ENCODE results near the gene ZNF385D. TPM values are rescaled to one million over a fixed set of nuclear protein-coding genes. Genes with fewer than 3 reads are reported as not detected.

ZNF385D gene
- total and polyA plus RNA-seq, 2 of the 13 experiments (the other 11 are each of a cell fraction or from before 2014, with no cell fraction given), result not detected

GRCh38 chr3:21620511-21621155 is 130.4 kb downstream of the ZNF385D start (continued):
- TF ChIP-seq RNF219 (CRISPR knock-in tag; IDR thresholded peaks at IDR 0.05) (no peak), YEATS2 (CRISPR knock-in tag; IDR thresholded peaks at IDR 0.05; ENCODE audit: borderline replicate concordance) (no peak), ZNF460 (CRISPR knock-in tag; IDR thresholded peaks at IDR 0.05; ENCODE audit: borderline replicate concordance) (no peak), ZNF576 (CRISPR knock-in tag; IDR thresholded peaks at IDR 0.05) (no peak), NFYB (CRISPR knock-in tag; IDR thresholded peaks at IDR 0.05) (no peak), RBAK (CRISPR knock-in tag; IDR thresholded peaks at IDR 0.05) (no peak), MTA3 (CRISPR knock-in tag; IDR thresholded peaks at IDR 0.05) (no peak)

- POLR2A ChIA-PET, result no interaction called here
- Histone ChIP-seq H3K9ac (ENCODE audit: insufficient read depth, low read depth, low read length) (no peak overlapping the region), H3K4me1 (ENCODE audit: insufficient read depth, low read length) (peaks cover 14% of the 10 kb centered on the region; the same call in 1 of the 2 replicates), H2AFZ (ENCODE audit: low read length) (no peak overlapping the region), H3K27me3 (ENCODE audit: control insufficient read depth in 1 of 2, insufficient read depth in 2 of 2, low read length in 2 of 2) (no peaks in the 10 kb centered on the region), H3K4me2 (ENCODE audit: low read depth, low read length) (no peak overlapping the region), H4K20me1 (ENCODE audit: insufficient read depth, low read length) (no peaks in the 10 kb centered on the region), H3K9me3 (ENCODE audit: low read length) (no peaks in the 10 kb centered on the region), H3K79me2 (ENCODE audit: insufficient read depth, low read length) (no peaks in the 10 kb centered on the region), H3K36me3 (replicated peaks in 1 of 2; ENCODE audit: control insufficient read depth in 1 of 2, insufficient read depth in 2 of 2, low read length in 2 of 2) (no peaks in the 10 kb centered on the region), H3K27ac (ENCODE audit: extremely low read length, insufficient read depth, low read length) (no peak overlapping the region), H3K4me3 (replicated peaks in 1 of 3; ENCODE audit: insufficient read depth in 1 of 3, low read depth in 2 of 3, low read length in 3 of 3) (no peak overlapping the region)
- CTCF ChIA-PET (ENCODE audit: low intra/inter-chr PET ratio, low total read pairs), result no interaction called here
- WGBS (ENCODE audit: low lambda C conversion rate), result 0% methylated on average over 2 of the region's 2 CpGs
- DNase-seq (ENCODE audit: low spot score), result no peak
- ATAC-seq, result no peak
- intact Hi-C loops (cut with micrococcal nuclease; ENCODE audit: unreplicated experiment), result no loop called here
- TF ChIP-seq JUNB (CRISPR knock-in tag; IDR thresholded peaks at IDR 0.05; ENCODE audit: borderline replicate concordance) (no peak), ZC3H13 (CRISPR knock-in tag; IDR thresholded peaks at IDR 0.05) (no peak)
- TF ChIP-seq, protein P1, sequence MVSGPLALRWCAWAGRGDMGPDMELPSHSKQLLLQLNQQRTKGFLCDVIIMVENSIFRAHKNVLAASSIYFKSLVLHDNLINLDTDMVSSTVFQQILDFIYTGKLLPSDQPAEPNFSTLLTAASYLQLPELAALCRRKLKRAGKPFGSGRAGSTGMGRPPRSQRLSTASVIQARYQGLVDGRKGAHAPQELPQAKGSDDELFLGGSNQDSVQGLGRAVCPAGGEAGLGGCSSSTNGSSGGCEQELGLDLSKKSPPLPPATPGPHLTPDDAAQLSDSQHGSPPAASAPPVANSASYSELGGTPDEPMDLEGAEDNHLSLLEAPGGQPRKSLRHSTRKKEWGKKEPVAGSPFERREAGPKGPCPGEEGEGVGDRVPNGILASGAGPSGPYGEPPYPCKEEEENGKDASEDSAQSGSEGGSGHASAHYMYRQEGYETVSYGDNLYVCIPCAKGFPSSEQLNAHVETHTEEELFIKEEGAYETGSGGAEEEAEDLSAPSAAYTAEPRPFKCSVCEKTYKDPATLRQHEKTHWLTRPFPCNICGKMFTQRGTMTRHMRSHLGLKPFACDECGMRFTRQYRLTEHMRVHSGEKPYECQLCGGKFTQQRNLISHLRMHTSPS (CRISPR knock-in tag; IDR thresholded peaks at IDR 0.05; ENCODE audit: low read depth), result no peak
- no TSS peak for BruUV-seq (replicated peaks)
- in situ Hi-C loops (cut with HindIII; ENCODE audit: extremely low pct_ligation_motif_present, low pct_unique_long_range_greater_than_20kb), result no loop called here
- FAIRE-seq, result no peak
Measured at GRCh38 chr3:21618695-21619094, 132.3 kb downstream of the ZNF385D start.

Data from HepG2 (cell line).